Measurements from ENCODE around the gene BPIFB4.

DNA sequence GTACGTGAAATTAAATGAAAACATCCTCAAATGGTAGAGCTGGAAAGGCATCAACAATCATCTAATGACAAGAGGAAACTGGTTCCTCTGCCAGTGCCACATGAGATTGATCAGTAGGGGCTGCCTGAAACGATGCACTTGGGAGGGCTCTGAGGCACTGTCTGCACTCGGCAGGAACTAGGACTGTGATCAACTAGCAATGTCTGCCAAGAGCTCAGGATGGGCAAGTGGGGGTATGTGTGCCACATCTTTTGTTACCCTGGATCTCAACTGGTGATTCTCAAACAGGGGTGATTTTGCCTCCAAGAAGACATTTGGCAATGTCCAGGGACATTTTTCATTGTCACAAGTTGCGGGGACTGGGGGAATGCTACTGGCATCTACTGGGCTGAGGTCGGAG is 46.1 kb upstream of the BPIFB4 start:
- TF ChIP-seq EZH2phosphoT487 (IDR thresholded peaks at IDR 0.05; ENCODE audit: insufficient read depth, low read depth): no peak
- TF ChIP-seq EZH2 (IDR thresholded peaks at IDR 0.05; ENCODE audit: insufficient read depth, poor library complexity, severe bottlenecking): no peak

Data from GM23248 (cell line).